H9 (cell line): Measurements from ENCODE around the gene UTP15. TPM values are rescaled to one million over a fixed set of nuclear protein-coding genes. Genes with fewer than 3 reads are reported as not detected.

ENCODE experiments used
- DNase-seq: peaks from one replicate; pipeline ENCODE4 v3.0.0-alpha.2; 2017
- H2AFZ ChIP-seq: one replicate; pipeline ENCODE4 v1.6.1; 2013; ENCODE audit warnings: mild to moderate bottlenecking, low read length, control low read depth, moderate library complexity
- H2AK5ac ChIP-seq: 2 replicates; pipeline ENCODE4 v1.6.1; 2013; ENCODE audit warnings: low read length, control low read depth, mixed read lengths; ENCODE audit not compliant: insufficient read length
- H2BK120ac ChIP-seq: one replicate; pipeline ENCODE4 v1.6.1; 2013; ENCODE audit warnings: low read depth, mild to moderate bottlenecking, low read length, control low read depth, inconsistent platforms; ENCODE audit not compliant: poor library complexity, severe bottlenecking
- H2BK12ac ChIP-seq: 2 replicates; pipeline ENCODE4 v1.6.1; 2013; ENCODE audit warnings: low read length, control low read depth, mixed read lengths, low read depth; ENCODE audit not compliant: insufficient read length
- H2BK15ac ChIP-seq: 2 replicates; pipeline ENCODE4 v1.6.1; 2013; ENCODE audit warnings: low read depth, low read length, control low read depth
- H2BK20ac ChIP-seq: one replicate; pipeline ENCODE4 v1.6.1; 2013; ENCODE audit warnings: low read depth, mild to moderate bottlenecking, low read length, control low read depth, inconsistent platforms; ENCODE audit not compliant: poor library complexity, severe bottlenecking
- H2BK5ac ChIP-seq: 2 replicates; pipeline ENCODE4 v1.6.1; 2013; ENCODE audit warnings: low read length, control low read depth, mixed read lengths; ENCODE audit not compliant: insufficient read length
- H3K14ac ChIP-seq: 2 replicates; pipeline ENCODE4 v1.6.1; 2013; ENCODE audit warnings: low read length, control low read depth; ENCODE audit not compliant: insufficient read depth
- H3K18ac ChIP-seq: 2 replicates; pipeline ENCODE4 v1.6.1; 2013; ENCODE audit warnings: low read depth, mild to moderate bottlenecking, mixed read lengths, low read length, control low read depth; ENCODE audit not compliant: insufficient read length
- H3K23ac ChIP-seq: 2 replicates; pipeline ENCODE4 v1.6.1; 2013; ENCODE audit warnings: low read length, control low read depth, mixed read lengths, low read depth; ENCODE audit not compliant: insufficient read length
- H3K23me2 ChIP-seq: 2 replicates; pipeline ENCODE4 v1.6.1; 2013; ENCODE audit warnings: low read depth, mild to moderate bottlenecking, mixed read lengths, low read length, control low read depth; ENCODE audit not compliant: insufficient read length, poor library complexity, severe bottlenecking
- H3K27ac ChIP-seq: 2 replicates; pipeline ENCODE4 v1.5.1; 2013; ENCODE audit warnings: low read length, control low read depth, mixed read lengths, low read depth; ENCODE audit not compliant: insufficient read length
- H3K27me3 ChIP-seq: 2 replicates; pipeline ENCODE4 v1.6.1; 2013; ENCODE audit warnings: low read length, control low read depth, inconsistent platforms; ENCODE audit not compliant: insufficient read depth
- H3K4ac ChIP-seq: 2 replicates; pipeline ENCODE4 v1.6.1; 2013; ENCODE audit warnings: low read depth, mild to moderate bottlenecking, control low read depth, inconsistent platforms, low read length, moderate library complexity
- H3K4me1 ChIP-seq: 2 replicates; pipeline ENCODE4 v1.6.1; 2013; ENCODE audit warnings: low read length, control low read depth, inconsistent platforms; ENCODE audit not compliant: insufficient read depth
- H3K4me2 ChIP-seq: 2 replicates; pipeline ENCODE4 v1.6.1; 2013; ENCODE audit warnings: low read length, control low read depth, mixed read lengths; ENCODE audit not compliant: insufficient read length, insufficient read depth
- H3K56ac ChIP-seq: 2 replicates; pipeline ENCODE4 v1.6.1; 2013; ENCODE audit warnings: low read depth, mild to moderate bottlenecking, mixed read lengths, low read length, control low read depth; ENCODE audit not compliant: insufficient read length
- H3K79me1 ChIP-seq: 2 replicates; pipeline ENCODE4 v1.6.1; 2013; ENCODE audit warnings: low read depth, mild to moderate bottlenecking, moderate library complexity, low read length, control low read depth, inconsistent platforms; ENCODE audit not compliant: insufficient read depth, poor library complexity, severe bottlenecking
- H3K79me2 ChIP-seq: 2 replicates; pipeline ENCODE4 v1.6.1; 2013; ENCODE audit warnings: low read length, control low read depth, inconsistent platforms; ENCODE audit not compliant: insufficient read depth
- H3K9ac ChIP-seq: 2 replicates; pipeline ENCODE4 v1.6.1; 2013; ENCODE audit warnings: low read length, control low read depth, mixed read lengths; ENCODE audit not compliant: insufficient read length; ENCODE audit errors: extremely low read depth
- H3K9me3 ChIP-seq: one replicate; pipeline ENCODE4 v1.6.1; 2013; ENCODE audit warnings: low read depth, low read length, inconsistent platforms; ENCODE audit not compliant: control insufficient read depth
- H3T11ph ChIP-seq: one replicate; pipeline ENCODE4 v1.6.1; 2013; ENCODE audit warnings: mild to moderate bottlenecking, low read length, control low read depth, inconsistent platforms
- H4K20me1 ChIP-seq: one replicate; pipeline ENCODE4 v1.6.1; 2013; ENCODE audit not compliant: control insufficient read depth, insufficient read length, insufficient read depth
- H4K5ac ChIP-seq: 2 replicates; pipeline ENCODE4 v1.6.1; 2013; ENCODE audit warnings: low read depth, mild to moderate bottlenecking, mixed read lengths, low read length, control low read depth; ENCODE audit not compliant: insufficient read length
- H4K8ac ChIP-seq: replicated peaks from 2 replicates; pipeline ENCODE4 v1.6.1; 2013; ENCODE audit warnings: low read length, control low read depth, mixed read lengths, low read depth; ENCODE audit not compliant: insufficient read length
- H4K91ac ChIP-seq: 2 replicates; pipeline ENCODE4 v1.6.1; 2013; ENCODE audit warnings: low read depth, mild to moderate bottlenecking, moderate library complexity, mixed read lengths, low read length, control low read depth; ENCODE audit not compliant: insufficient read length
- H3K27ac Mint-ChIP-seq, 3 experiments: 2 replicates in 2 of 3; 3 replicates in 1 of 3; pipeline ENCODE4 v1.8.0; 2020 to 2021; ENCODE audit warnings: mixed read lengths in 3 of 3, mild to moderate bottlenecking in 1 of 3, moderate library complexity in 1 of 3
- H3K27me3 Mint-ChIP-seq: 2 replicates; pipeline ENCODE4 v1.8.0; 2021; ENCODE audit warnings: low read depth, mild to moderate bottlenecking, moderate library complexity, mixed read lengths
- H3K36me3 Mint-ChIP-seq, 3 experiments: 2 replicates in 2 of 3; 3 replicates in 1 of 3; pipeline ENCODE4 v1.8.0; 2020 to 2021; ENCODE audit warnings: low read depth in 3 of 3, mixed read lengths in 3 of 3; ENCODE audit not compliant: insufficient read depth in 1 of 3
- H3K4me1 Mint-ChIP-seq, 2 experiments: 2 replicates each; pipeline ENCODE4 v1.8.0; 2020; ENCODE audit warnings: mixed read lengths in 2 of 2
- H3K4me3 Mint-ChIP-seq, 2 experiments: 2 replicates in 1 of 2; 3 replicates in 1 of 2; pipeline ENCODE4 v1.8.0; 2020 to 2021; ENCODE audit warnings: mild to moderate bottlenecking in 2 of 2, mixed read lengths in 2 of 2, moderate library complexity in 1 of 2
- H3K9me3 Mint-ChIP-seq, 2 experiments: 2 replicates in 1 of 2; 3 replicates in 1 of 2; pipeline ENCODE4 v1.8.0; 2020; ENCODE audit warnings: mild to moderate bottlenecking in 2 of 2, mixed read lengths in 2 of 2, moderate library complexity in 1 of 2
- WGBS: extraction: QIAGEN DNeasy Blood & Tissue Kit; methylation state at CpG from one replicate; pipeline ENCODE4 v1.1.7; 2013; ENCODE audit warnings: missing lambda C conversion rate, low lambda C conversion rate, mixed read lengths; ENCODE audit not compliant: insufficient read length; ENCODE audit errors: extremely low coverage; 5-methylcytosine and 5-hydroxymethylcytosine counted together
- total RNA-seq: library from RNA; stranded (reverse); gene quantifications from 2 replicates; pipeline ENCODE4 v1.2.1, GENCODE V29; 2021
- TF ChIP-seq, protein P1 (sequence below): fragments of 200-600 bp; sonication (generic); conservative IDR thresholded peaks from 3 replicates; pipeline ENCODE4 v1.8.0; 2021; ENCODE audit warnings: antibody characterized with exemption, mild to moderate bottlenecking

The UTP15 gene
- total RNA-seq, 1 experiment from 2014 or later, result 43.5 TPM

DNA sequence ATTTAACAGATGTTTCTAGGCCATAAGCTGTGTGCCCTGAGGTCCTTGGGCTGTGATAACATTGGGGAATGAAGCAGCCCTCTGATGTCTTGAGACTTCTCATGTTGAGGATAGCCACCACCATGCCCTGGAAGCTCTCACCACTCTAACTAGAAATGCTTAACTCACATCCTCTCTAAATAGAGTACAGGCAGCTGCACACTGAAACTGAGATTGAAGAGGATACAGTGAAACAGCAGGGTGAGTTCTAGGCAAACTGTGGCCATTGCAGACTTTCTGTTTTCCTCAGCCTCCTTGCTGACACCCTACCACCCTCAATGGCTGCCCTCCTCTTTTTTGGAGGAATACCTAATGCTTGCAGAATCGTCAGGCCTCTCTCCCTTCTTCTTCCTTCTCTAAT lies 22.4 kb downstream of the UTP15 start:
- no peaks in the 10 kb centered on the region for H3K4me1 Mint-ChIP-seq
- Histone ChIP-seq H3K14ac (peak overlapping the region; percentile 51; the same call in 1 of the 2 replicates), H3K18ac (no peak overlapping the region), H2AK5ac (no peak overlapping the region), H4K20me1 (no peaks in the 10 kb centered on the region), H3K23me2 (no peaks in the 10 kb centered on the region), H3K79me2 (no peaks in the 10 kb centered on the region), H3K27ac (no peak overlapping the region), H2AFZ (no peak overlapping the region), H2BK5ac (no peak overlapping the region), H4K5ac (no peak overlapping the region), H2BK20ac (no peak overlapping the region), H3K56ac (no peak overlapping the region), H3K9ac (no peak overlapping the region), H3K27me3 (no peaks in the 10 kb centered on the region), H2BK120ac (no peak overlapping the region), H2BK12ac (no peak overlapping the region), H3K23ac (no peak overlapping the region), H3T11ph (no peak overlapping the region), H2BK15ac (no peak overlapping the region), H3K79me1 (no peaks in the 10 kb centered on the region), H3K4me1 (no peaks in the 10 kb centered on the region), H4K8ac (no peak overlapping the region), H3K9me3 (no peaks in the 10 kb centered on the region), H4K91ac (no peak overlapping the region), H3K4ac (no peak overlapping the region), H3K4me2 (no peak overlapping the region)
- no peak for DNase-seq
- TF ChIP-seq, protein P1, sequence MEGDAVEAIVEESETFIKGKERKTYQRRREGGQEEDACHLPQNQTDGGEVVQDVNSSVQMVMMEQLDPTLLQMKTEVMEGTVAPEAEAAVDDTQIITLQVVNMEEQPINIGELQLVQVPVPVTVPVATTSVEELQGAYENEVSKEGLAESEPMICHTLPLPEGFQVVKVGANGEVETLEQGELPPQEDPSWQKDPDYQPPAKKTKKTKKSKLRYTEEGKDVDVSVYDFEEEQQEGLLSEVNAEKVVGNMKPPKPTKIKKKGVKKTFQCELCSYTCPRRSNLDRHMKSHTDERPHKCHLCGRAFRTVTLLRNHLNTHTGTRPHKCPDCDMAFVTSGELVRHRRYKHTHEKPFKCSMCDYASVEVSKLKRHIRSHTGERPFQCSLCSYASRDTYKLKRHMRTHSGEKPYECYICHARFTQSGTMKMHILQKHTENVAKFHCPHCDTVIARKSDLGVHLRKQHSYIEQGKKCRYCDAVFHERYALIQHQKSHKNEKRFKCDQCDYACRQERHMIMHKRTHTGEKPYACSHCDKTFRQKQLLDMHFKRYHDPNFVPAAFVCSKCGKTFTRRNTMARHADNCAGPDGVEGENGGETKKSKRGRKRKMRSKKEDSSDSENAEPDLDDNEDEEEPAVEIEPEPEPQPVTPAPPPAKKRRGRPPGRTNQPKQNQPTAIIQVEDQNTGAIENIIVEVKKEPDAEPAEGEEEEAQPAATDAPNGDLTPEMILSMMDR, result no peak
- H3K36me3 Mint-ChIP-seq, result peaks cover 0 to 2% (median 0%) of the 10 kb centered on the region in 3 experiments; a peak in 1 of 7 replicates
- H3K27me3 Mint-ChIP-seq, result no peaks in the 10 kb centered on the region
- no peak overlapping the region for H3K27ac Mint-ChIP-seq
- no peak overlapping the region for H3K4me3 Mint-ChIP-seq
- WGBS, result no CpG with 5 or more reads among the region's 1 CpG
- no peaks in the 10 kb centered on the region for H3K9me3 Mint-ChIP-seq
